ENCODE measurements around the gene WDR70.

DNA sequence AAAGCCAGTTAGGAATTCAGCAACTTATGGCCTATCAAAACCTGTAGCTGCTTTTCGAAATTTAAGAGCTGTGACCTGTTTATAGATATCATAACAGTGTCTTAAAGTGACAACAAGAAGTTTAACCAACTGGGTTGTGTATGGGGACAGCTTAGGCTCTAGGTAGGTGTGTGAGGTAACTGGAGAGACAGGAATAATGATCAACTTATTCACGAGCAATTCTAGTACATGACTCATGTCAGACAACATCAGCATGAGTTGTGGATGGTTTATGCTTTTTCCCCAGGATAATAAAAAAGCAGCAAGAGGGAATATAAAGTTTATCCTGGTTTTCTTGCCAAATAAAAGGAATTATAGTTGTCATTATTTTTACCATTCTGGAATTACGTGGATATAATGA is 372.1 kb downstream of the WDR70 start:
- TF ChIP-seq, protein P1, sequence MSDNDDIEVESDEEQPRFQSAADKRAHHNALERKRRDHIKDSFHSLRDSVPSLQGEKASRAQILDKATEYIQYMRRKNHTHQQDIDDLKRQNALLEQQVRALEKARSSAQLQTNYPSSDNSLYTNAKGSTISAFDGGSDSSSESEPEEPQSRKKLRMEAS (IDR thresholded peaks at IDR 0.05) = no peak
- TF ChIP-seq, protein P2, sequence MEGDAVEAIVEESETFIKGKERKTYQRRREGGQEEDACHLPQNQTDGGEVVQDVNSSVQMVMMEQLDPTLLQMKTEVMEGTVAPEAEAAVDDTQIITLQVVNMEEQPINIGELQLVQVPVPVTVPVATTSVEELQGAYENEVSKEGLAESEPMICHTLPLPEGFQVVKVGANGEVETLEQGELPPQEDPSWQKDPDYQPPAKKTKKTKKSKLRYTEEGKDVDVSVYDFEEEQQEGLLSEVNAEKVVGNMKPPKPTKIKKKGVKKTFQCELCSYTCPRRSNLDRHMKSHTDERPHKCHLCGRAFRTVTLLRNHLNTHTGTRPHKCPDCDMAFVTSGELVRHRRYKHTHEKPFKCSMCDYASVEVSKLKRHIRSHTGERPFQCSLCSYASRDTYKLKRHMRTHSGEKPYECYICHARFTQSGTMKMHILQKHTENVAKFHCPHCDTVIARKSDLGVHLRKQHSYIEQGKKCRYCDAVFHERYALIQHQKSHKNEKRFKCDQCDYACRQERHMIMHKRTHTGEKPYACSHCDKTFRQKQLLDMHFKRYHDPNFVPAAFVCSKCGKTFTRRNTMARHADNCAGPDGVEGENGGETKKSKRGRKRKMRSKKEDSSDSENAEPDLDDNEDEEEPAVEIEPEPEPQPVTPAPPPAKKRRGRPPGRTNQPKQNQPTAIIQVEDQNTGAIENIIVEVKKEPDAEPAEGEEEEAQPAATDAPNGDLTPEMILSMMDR (IDR thresholded peaks at IDR 0.05; ENCODE audit: low read depth, low read length, missing input control) = no peak
- TF ChIP-seq HNF4G (IDR thresholded peaks at IDR 0.05) = no peak
- TF ChIP-seq, protein P3, sequence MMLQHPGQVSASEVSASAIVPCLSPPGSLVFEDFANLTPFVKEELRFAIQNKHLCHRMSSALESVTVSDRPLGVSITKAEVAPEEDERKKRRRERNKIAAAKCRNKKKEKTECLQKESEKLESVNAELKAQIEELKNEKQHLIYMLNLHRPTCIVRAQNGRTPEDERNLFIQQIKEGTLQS (IDR thresholded peaks at IDR 0.05) = no peak

Data from liver (tissue), 3 donors.